ENCODE results near the gene ITGB3BP.
"Not testable (repeated sequence)": the region's sequence is repeated elsewhere in the genome, so short reads cannot be mapped to it uniquely, and the experiment has no call there.

ITGB3BP gene

DNA sequence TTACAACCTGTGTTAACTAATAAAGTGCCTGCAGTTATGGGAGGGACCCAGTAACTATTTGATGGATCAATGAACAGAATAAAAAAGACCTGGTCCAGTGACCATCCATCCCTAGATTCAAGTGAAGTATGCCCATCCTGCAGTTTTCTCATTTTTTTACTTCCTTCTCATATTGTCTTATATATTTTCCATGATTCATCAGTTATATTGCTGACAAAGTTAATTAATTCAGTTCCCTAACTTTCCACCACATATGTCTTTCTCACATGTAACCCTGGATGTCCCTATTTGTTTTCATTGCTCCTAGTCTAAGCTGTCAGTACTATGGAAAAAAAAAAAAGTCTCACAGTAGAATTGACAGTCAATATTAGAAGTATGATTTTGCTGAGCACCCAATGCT lies 64.3 kb downstream of the ITGB3BP start:
- H3K4me1 ChIP-seq (ENCODE audit: insufficient read depth, low read length): no peaks in the 10 kb centered on the region
- H3K9ac ChIP-seq (ENCODE audit: low read depth, low read length): no peak overlapping the region
- H3K27ac ChIP-seq (ENCODE audit: low read length): no peak overlapping the region
- peaks cover 14% of the 10 kb centered on the region for H3K9me3 ChIP-seq (ENCODE audit: insufficient read depth, low read depth, low read length)
- peaks cover 12% of the 10 kb centered on the region for H3K36me3 ChIP-seq (ENCODE audit: insufficient read depth, low read depth, low read length)
- no peaks in the 10 kb centered on the region for H3K27me3 ChIP-seq (ENCODE audit: insufficient read depth, low read length)
- no peak overlapping the region for H3K4me3 ChIP-seq (ENCODE audit: low read length)

DNA sequence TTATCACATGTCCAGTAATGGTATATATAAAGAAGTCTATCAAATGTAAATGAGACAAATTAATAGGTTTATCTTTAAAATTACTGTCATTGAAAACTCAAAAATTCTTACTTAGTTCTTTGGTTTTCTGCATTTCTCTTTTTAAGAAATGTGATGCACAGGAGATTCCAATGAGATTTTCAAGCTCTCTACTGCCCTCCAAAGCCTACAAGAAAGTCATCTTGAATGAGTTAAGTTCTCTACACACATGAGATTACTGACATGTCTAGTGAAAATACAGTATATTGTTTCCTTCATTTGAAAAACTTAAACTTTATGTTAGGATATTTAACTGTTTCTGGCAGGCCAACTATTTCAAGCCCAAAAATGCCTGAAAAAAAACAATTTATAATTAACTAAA lies 68.8 kb downstream of the ITGB3BP start:
- Histone ChIP-seq H3K9ac (ENCODE audit: low read depth, low read length) (no peak overlapping the region), H3K4me1 (ENCODE audit: insufficient read depth, low read length) (no peaks in the 10 kb centered on the region), H3K27ac (ENCODE audit: low read length) (no peak overlapping the region), H3K9me3 (ENCODE audit: insufficient read depth, low read depth, low read length) (no peaks in the 10 kb centered on the region), H3K27me3 (ENCODE audit: insufficient read depth, low read length) (no peaks in the 10 kb centered on the region), H3K36me3 (ENCODE audit: insufficient read depth, low read depth, low read length) (no peaks in the 10 kb centered on the region), H3K4me3 (ENCODE audit: low read length) (no peak overlapping the region)

DNA sequence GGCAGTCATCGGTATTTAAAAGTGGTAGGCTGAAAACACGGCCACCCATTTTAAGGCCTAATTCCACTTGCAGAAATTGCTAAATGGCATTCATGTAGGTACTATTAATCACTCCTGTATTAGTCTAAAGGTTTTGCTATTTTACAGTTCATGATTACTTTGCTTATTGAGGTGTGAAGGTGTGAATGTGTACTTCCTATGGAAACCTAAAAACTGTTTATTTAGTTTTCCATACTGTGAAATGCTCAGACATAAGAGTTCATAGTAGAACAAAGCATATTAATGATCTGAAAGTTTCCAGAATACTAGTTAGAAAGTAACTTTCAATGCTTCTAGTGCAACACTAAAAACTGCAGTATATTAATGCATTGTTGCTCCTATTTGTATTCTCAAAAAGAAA lies 69.8 kb downstream of the ITGB3BP start:
- Histone ChIP-seq H3K36me3 (ENCODE audit: insufficient read depth, low read depth, low read length) (no peaks in the 10 kb centered on the region), H3K9me3 (ENCODE audit: insufficient read depth, low read depth, low read length) (no peaks in the 10 kb centered on the region), H3K4me1 (ENCODE audit: insufficient read depth, low read length) (no peaks in the 10 kb centered on the region), H3K9ac (ENCODE audit: low read depth, low read length) (no peak overlapping the region), H3K27me3 (ENCODE audit: insufficient read depth, low read length) (no peaks in the 10 kb centered on the region), H3K27ac (ENCODE audit: low read length) (no peak overlapping the region), H3K4me3 (ENCODE audit: low read length) (no peak overlapping the region)

DNA sequence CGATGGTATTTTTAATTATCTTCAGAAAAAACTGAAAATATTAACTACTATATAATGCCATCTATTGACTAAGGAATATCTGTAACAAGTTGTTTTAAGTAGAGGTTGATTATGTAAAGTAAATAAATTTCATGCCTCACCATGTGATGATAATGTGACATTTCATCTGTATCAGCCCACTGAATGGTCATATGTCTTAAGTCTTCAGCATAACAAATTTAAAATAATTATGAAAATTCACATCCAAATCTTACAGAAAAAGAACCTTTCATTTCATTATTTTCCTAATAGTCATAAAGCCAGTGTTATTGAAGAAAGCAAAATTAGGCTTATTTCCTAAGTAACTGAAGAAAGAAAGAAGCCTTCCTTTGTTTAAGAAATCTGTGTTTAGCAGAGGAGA lies 72.6 kb downstream of the ITGB3BP start:
- H3K9me3 ChIP-seq (ENCODE audit: insufficient read depth, low read depth, low read length): no peaks in the 10 kb centered on the region
- H3K36me3 ChIP-seq (ENCODE audit: insufficient read depth, low read depth, low read length): no peaks in the 10 kb centered on the region
- H3K9ac ChIP-seq (ENCODE audit: low read depth, low read length): no peak overlapping the region
- H3K27ac ChIP-seq (ENCODE audit: low read length): no peak overlapping the region
- no peak overlapping the region for H3K4me3 ChIP-seq (ENCODE audit: low read length)
- no peaks in the 10 kb centered on the region for H3K4me1 ChIP-seq (ENCODE audit: insufficient read depth, low read length)
- H3K27me3 ChIP-seq (ENCODE audit: insufficient read depth, low read length): no peaks in the 10 kb centered on the region

DNA sequence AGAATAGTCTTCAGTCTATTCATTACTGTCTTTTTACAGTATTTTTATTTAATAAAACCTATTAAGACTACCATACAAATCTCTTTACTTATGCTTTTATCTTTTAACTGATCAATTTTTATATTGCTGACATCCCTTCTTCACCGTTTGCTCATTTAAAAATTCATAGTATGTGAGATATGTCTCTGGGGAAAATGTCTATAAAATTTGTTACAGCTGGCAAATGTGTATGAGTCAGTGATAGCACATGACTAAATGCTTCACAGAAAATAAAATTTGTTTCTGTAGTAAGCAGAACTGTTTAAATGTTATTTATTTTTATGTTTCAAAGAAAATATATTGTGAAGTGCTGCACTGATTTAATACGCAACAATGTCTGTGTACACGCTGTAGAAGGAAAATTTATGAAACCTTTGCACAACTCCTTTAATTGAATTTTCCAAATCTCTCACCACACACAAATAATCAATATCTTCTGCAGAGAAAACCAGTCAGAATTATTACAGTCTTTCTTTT lies 74.2 kb downstream of the ITGB3BP start:
- Histone ChIP-seq H3K9ac (ENCODE audit: low read depth, low read length) (no peak overlapping the region), H3K4me3 (ENCODE audit: low read length) (no peak overlapping the region), H3K9me3 (ENCODE audit: insufficient read depth, low read depth, low read length) (no peaks in the 10 kb centered on the region), H3K27ac (ENCODE audit: low read length) (no peak overlapping the region), H3K27me3 (ENCODE audit: insufficient read depth, low read length) (no peaks in the 10 kb centered on the region), H3K36me3 (ENCODE audit: insufficient read depth, low read depth, low read length) (no peaks in the 10 kb centered on the region), H3K4me1 (ENCODE audit: insufficient read depth, low read length) (no peaks in the 10 kb centered on the region)

DNA sequence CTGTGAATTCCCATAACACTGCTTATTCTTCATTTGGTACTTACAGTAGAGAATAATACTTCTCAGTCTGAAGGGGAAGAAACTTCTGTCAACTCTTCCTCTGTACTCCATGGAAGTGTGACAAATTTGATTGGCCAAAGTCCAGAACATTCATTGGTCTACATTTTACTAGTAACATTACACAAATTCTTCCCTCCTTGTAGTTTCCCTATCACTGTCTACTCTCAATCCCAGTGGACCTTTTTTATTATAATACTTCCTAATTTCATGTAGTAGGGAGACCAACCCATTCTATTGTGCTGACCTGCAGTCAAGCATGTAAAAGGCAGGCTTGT lies 80.9 kb downstream of the ITGB3BP start:
- H3K4me1 ChIP-seq (ENCODE audit: insufficient read depth, low read length): peaks cover 3% of the 10 kb centered on the region; the same call in 1 of the 2 replicates
- no peaks in the 10 kb centered on the region for H3K9me3 ChIP-seq (ENCODE audit: insufficient read depth, low read depth, low read length)
- peak overlapping the region; percentile 13; the same call in 1 of the 2 replicates for H3K9ac ChIP-seq (ENCODE audit: low read depth, low read length)
- no peak overlapping the region for H3K27ac ChIP-seq (ENCODE audit: low read length)
- H3K4me3 ChIP-seq (ENCODE audit: low read length): no peak overlapping the region
- H3K36me3 ChIP-seq (ENCODE audit: insufficient read depth, low read depth, low read length): no peaks in the 10 kb centered on the region
- no peaks in the 10 kb centered on the region for H3K27me3 ChIP-seq (ENCODE audit: insufficient read depth, low read length)

DNA sequence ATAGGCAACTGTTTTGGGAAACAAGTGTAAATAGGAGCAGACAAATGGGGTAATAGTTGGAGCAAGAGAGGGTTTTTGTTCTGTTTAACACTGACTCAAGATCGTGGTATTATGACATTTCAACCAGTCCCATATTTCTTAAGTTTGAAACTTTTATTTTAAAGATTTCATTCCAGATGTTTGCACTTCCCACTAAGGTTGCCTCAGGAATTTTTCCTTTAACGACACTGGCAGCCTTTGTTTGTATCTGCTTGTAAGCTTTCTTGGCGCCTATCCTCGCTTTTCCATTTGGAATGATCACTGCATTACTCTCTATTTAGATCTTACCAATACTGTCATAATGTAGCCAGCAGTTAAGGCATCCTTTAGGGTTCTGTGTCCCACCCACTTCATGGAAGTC lies 87.9 kb downstream of the ITGB3BP start:
- peaks cover 9% of the 10 kb centered on the region; the same call in 1 of the 2 replicates for H3K9me3 ChIP-seq (ENCODE audit: insufficient read depth, low read depth, low read length)
- H3K27ac ChIP-seq (ENCODE audit: low read length): no peak overlapping the region
- H3K9ac ChIP-seq (ENCODE audit: low read depth, low read length): no peak overlapping the region
- no peaks in the 10 kb centered on the region for H3K27me3 ChIP-seq (ENCODE audit: insufficient read depth, low read length)
- H3K4me1 ChIP-seq (ENCODE audit: insufficient read depth, low read length): peaks cover 3% of the 10 kb centered on the region; the same call in 1 of the 2 replicates
- H3K4me3 ChIP-seq (ENCODE audit: low read length): no peak overlapping the region
- H3K36me3 ChIP-seq (ENCODE audit: insufficient read depth, low read depth, low read length): no peaks in the 10 kb centered on the region

DNA sequence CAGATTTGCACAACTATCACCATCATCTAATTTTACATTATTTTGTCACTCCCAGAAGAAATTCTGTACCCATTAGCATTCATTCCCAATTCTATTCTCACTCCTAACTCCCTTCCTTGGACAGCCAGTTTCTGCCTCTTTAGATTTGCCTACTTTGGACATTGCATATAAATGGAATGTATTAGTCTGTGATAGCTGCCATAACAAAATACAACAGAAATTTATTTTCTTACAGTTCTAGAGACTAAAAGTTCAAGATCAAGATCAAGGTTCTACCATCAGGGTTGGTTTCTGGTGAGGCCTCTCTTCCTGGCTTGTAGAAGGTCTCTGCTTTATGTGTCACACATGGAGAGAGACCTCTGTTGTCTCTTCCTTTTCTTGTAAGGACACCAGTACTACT lies 93.7 kb downstream of the ITGB3BP start:
- Histone ChIP-seq H3K4me1 (ENCODE audit: insufficient read depth, low read length) (no peaks in the 10 kb centered on the region), H3K4me3 (ENCODE audit: low read length) (no peak overlapping the region), H3K9ac (ENCODE audit: low read depth, low read length) (no peak overlapping the region), H3K9me3 (ENCODE audit: insufficient read depth, low read depth, low read length) (peaks cover 15% of the 10 kb centered on the region), H3K27me3 (ENCODE audit: insufficient read depth, low read length) (no peaks in the 10 kb centered on the region), H3K27ac (ENCODE audit: low read length) (no peak overlapping the region), H3K36me3 (ENCODE audit: insufficient read depth, low read depth, low read length) (peaks cover 11% of the 10 kb centered on the region)

DNA sequence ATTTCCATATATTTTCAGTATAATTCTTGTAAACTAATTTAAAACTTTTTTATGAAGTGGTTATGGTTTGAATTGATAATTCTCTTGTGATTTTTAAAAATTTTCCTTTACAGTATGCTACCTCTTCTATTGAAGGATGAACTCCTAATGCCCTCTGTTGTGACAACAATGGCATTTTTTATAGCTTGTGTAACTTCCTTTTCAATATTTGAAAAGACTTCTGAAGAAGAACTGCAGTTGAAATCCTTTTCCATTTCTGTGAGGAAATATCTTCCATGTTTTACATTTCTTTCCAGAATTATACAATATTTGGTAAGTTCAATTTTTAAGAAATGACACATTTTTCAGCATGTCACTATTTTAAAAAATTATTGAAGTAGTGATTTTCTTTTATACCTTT lies 94.2 kb downstream of the ITGB3BP start:
- peaks cover 15% of the 10 kb centered on the region for H3K9me3 ChIP-seq (ENCODE audit: insufficient read depth, low read depth, low read length)
- no peaks in the 10 kb centered on the region for H3K27me3 ChIP-seq (ENCODE audit: insufficient read depth, low read length)
- H3K4me1 ChIP-seq (ENCODE audit: insufficient read depth, low read length): no peaks in the 10 kb centered on the region
- H3K36me3 ChIP-seq (ENCODE audit: insufficient read depth, low read depth, low read length): peaks cover 11% of the 10 kb centered on the region
- H3K4me3 ChIP-seq (ENCODE audit: low read length): no peak overlapping the region
- H3K27ac ChIP-seq (ENCODE audit: low read length): no peak overlapping the region
- no peak overlapping the region for H3K9ac ChIP-seq (ENCODE audit: low read depth, low read length)

DNA sequence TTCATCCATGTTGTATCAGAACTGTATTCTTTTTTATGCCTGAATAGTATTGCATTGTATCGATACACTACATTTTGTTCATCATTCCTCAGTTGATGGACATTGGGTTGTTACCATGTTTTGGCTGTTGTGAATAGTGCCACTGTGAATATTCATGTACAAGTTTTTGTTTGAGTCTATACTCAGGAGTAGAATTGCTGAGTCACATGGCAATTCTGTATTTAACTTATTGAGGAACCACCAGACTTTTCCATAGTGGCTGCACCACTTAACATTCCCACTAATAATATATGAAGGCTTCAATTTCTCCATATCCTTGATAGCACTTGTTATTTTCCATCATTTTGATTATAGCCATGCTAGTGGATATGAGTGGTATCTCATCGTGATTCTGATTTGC lies 99.4 kb downstream of the ITGB3BP start:
- no peaks in the 10 kb centered on the region for H3K9me3 ChIP-seq (ENCODE audit: insufficient read depth, low read depth, low read length)
- H3K36me3 ChIP-seq (ENCODE audit: insufficient read depth, low read depth, low read length): peaks cover under 1% of the 10 kb centered on the region; the same call in 1 of the 2 replicates
- H3K9ac ChIP-seq (ENCODE audit: low read depth, low read length): no peak overlapping the region
- no peaks in the 10 kb centered on the region for H3K4me1 ChIP-seq (ENCODE audit: insufficient read depth, low read length)
- H3K4me3 ChIP-seq (ENCODE audit: low read length): no peak overlapping the region
- H3K27me3 ChIP-seq (ENCODE audit: insufficient read depth, low read length): no peaks in the 10 kb centered on the region
- no peak overlapping the region for H3K27ac ChIP-seq (ENCODE audit: low read length)

DNA sequence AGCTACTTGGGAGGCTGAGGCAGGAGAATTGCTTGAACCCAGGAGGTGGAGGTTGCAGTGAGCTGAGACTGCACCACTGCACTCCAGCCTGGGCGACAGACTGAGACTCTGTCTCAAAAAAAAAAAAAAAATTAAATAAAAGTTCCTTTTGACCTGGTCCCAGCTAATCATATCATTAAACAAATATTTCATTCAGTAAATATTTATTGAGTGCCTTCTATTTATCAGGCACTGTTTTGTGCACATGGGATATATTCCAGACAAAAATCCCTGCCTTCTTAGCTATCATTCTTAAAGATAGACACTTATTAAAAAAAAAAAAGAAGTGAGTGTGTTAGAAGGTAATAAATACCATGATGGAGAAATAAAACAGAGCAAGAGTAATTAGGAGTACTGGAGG lies 102.3 kb downstream of the ITGB3BP start:
- H3K36me3 ChIP-seq (ENCODE audit: insufficient read depth, low read depth, low read length); H3K9ac ChIP-seq (ENCODE audit: low read depth, low read length); H3K4me3 ChIP-seq (ENCODE audit: low read length); H3K4me1 ChIP-seq (ENCODE audit: insufficient read depth, low read length); H3K9me3 ChIP-seq (ENCODE audit: insufficient read depth, low read depth, low read length); H3K27ac ChIP-seq (ENCODE audit: low read length); H3K27me3 ChIP-seq (ENCODE audit: insufficient read depth, low read length): not testable (repeated sequence)

DNA sequence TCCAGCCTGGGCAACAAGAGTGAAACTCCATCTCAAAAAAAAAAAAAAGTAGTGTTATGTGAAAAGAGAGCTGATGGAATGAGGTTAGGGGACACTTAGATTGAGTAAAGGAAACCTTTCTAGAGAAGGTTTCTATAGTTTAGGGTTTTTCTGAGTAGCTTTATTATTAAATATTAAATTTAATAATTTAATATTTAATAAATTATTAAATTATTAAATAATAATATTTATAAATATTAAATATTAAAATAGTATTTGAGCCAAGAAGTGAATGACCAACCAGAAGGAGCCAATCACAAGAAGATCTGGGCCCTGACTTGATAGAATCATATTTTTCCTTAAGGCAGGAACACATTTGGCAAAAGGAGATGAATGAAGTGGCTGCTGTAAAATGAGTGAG lies 104.9 kb downstream of the ITGB3BP start:
- no peak overlapping the region for H3K9ac ChIP-seq (ENCODE audit: low read depth, low read length)
- H3K4me1 ChIP-seq (ENCODE audit: insufficient read depth, low read length): no peaks in the 10 kb centered on the region
- no peak overlapping the region for H3K27ac ChIP-seq (ENCODE audit: low read length)
- peaks cover 10% of the 10 kb centered on the region; the same call in 1 of the 2 replicates for H3K36me3 ChIP-seq (ENCODE audit: insufficient read depth, low read depth, low read length)
- H3K27me3 ChIP-seq (ENCODE audit: insufficient read depth, low read length): no peaks in the 10 kb centered on the region
- no peaks in the 10 kb centered on the region for H3K9me3 ChIP-seq (ENCODE audit: insufficient read depth, low read depth, low read length)
- H3K4me3 ChIP-seq (ENCODE audit: low read length): no peak overlapping the region
